ENCODE measurements around the gene MED10. TPM values are rescaled to one million over a fixed set of nuclear protein-coding genes. Genes with fewer than 3 reads are reported as not detected.

The MED10 gene
- total RNA-seq, 6 donors from 2014 or later: 17.8 to 36.1 (median 29.1) TPM

DNA sequence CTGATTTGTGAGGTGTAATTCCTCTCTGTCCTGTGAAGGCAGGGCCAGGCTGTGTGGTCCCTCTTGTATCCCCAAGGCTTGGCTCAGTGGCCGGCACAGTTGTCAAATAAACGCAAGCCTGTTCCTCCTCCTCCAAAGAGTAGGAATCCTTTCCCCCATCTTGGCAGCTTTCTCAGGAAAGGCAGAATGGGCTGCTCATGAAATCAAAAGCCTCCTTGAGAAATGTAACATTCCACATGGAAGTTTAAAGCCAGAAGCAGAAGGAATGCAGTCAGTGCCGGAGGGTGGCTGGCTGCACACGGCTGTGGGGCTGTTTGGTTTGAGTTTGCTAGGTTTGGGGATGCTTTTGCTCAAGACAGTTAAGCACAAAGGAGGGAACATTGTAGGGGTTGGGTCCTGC, 34.5 kb upstream of the MED10 start:
- H3K27me3 ChIP-seq: no peaks in the 10 kb centered on the region
- no peak overlapping the region for H3K27ac ChIP-seq
- DNase-seq: no peak
- no peaks in the 10 kb centered on the region for H3K36me3 ChIP-seq
- no peak for TF ChIP-seq CTCF (IDR thresholded peaks at IDR 0.05)
- TF ChIP-seq POLR2AphosphoS5 (IDR thresholded peaks at IDR 0.05): no peak
- TF ChIP-seq POLR2A (IDR thresholded peaks at IDR 0.05): no peak
- no peak for TF ChIP-seq EP300 (IDR thresholded peaks at IDR 0.05)
- ATAC-seq (ENCODE audit: low FRiP score in 2 of 2): no peak
- no peaks in the 10 kb centered on the region for H3K9me3 ChIP-seq
- no peak overlapping the region for H3K4me3 ChIP-seq
- 73 to 80% methylated on average over 4 of the region's 4 CpGs for WGBS, 2 donors
- no peaks in the 10 kb centered on the region for H3K4me1 ChIP-seq

GRCh38 chr5:6411141-6411540, 32.8 kb upstream of the MED10 start:
- no peak for ATAC-seq (ENCODE audit: low FRiP score in 2 of 2)
- Histone ChIP-seq H3K27ac (no peak overlapping the region), H3K4me1 (no peaks in the 10 kb centered on the region), H3K36me3 (no peaks in the 10 kb centered on the region), H3K4me3 (no peak overlapping the region), H3K27me3 (no peaks in the 10 kb centered on the region), H3K9me3 (no peaks in the 10 kb centered on the region)
- no peak for TF ChIP-seq EP300 (IDR thresholded peaks at IDR 0.05)
- TF ChIP-seq POLR2A (IDR thresholded peaks at IDR 0.05): no peak
- no peak for TF ChIP-seq POLR2AphosphoS5 (IDR thresholded peaks at IDR 0.05)
- no peak for TF ChIP-seq CTCF (IDR thresholded peaks at IDR 0.05)
- DNase-seq: no peak
- WGBS, 2 donors: 89 to 97% methylated on average over 13 to 14 of the region's 15 CpGs

DNA sequence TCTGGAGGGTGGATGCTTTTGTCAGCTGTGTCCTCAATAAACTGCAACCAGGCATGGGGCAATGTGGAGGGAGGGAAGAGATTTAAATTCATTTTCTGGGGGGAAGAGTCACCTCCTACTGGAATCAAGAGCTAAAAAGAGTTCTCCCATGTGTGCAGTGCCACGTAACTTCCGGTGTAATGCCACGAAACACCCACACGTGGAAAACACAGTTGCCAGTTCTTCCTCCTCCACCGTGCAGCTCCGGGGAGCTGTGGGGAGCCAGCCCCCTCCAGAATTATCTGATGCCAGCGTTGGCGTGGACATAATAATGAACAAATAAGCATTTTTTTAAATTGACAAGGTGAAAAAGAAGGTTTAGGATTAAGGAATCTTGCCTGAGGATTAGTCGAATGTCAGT, 32.1 kb upstream of the MED10 start:
- no peak for DNase-seq
- H3K36me3 ChIP-seq: no peaks in the 10 kb centered on the region
- no peak for TF ChIP-seq POLR2A (IDR thresholded peaks at IDR 0.05)
- no peak for TF ChIP-seq POLR2AphosphoS5 (IDR thresholded peaks at IDR 0.05)
- TF ChIP-seq EP300 (IDR thresholded peaks at IDR 0.05): no peak
- TF ChIP-seq CTCF (IDR thresholded peaks at IDR 0.05): no peak
- H3K4me3 ChIP-seq: no peak overlapping the region
- no peaks in the 10 kb centered on the region for H3K4me1 ChIP-seq
- H3K27me3 ChIP-seq: no peaks in the 10 kb centered on the region
- no peak for ATAC-seq (ENCODE audit: low FRiP score in 2 of 2)
- no peak overlapping the region for H3K27ac ChIP-seq
- 88 to 90% methylated on average over 9 of the region's 9 CpGs for WGBS, 2 donors
- no peaks in the 10 kb centered on the region for H3K9me3 ChIP-seq

- no peaks in the 10 kb centered on the region for H3K27me3 ChIP-seq
- 74 to 87% methylated on average over 8 of the region's 8 CpGs for WGBS, 2 donors
- H3K4me1 ChIP-seq: no peaks in the 10 kb centered on the region
- ATAC-seq (ENCODE audit: low FRiP score in 2 of 2) (no peak), DNase-seq (no peak)
- no peak overlapping the region for H3K27ac ChIP-seq
- H3K36me3 ChIP-seq: no peaks in the 10 kb centered on the region
- H3K9me3 ChIP-seq: no peaks in the 10 kb centered on the region
- TF ChIP-seq POLR2A (IDR thresholded peaks at IDR 0.05): no peak
- no peak for TF ChIP-seq EP300 (IDR thresholded peaks at IDR 0.05)
- no peak for TF ChIP-seq POLR2AphosphoS5 (IDR thresholded peaks at IDR 0.05)
- no peak for TF ChIP-seq CTCF (IDR thresholded peaks at IDR 0.05)
- no peak overlapping the region for H3K4me3 ChIP-seq
Observed at GRCh38 chr5:6408627-6409446, 30.5 kb upstream of the MED10 start.

- Histone ChIP-seq H3K9me3 (no peaks in the 10 kb centered on the region), H3K4me1 (no peaks in the 10 kb centered on the region), H3K27ac (no peak overlapping the region), H3K4me3 (no peak overlapping the region), H3K36me3 (no peaks in the 10 kb centered on the region), H3K27me3 (no peaks in the 10 kb centered on the region)
- TF ChIP-seq POLR2AphosphoS5 (IDR thresholded peaks at IDR 0.05) (no peak), CTCF (IDR thresholded peaks at IDR 0.05) (no peak), EP300 (IDR thresholded peaks at IDR 0.05) (no peak), POLR2A (IDR thresholded peaks at IDR 0.05) (no peak)
- no peak for ATAC-seq (ENCODE audit: low FRiP score in 2 of 2)
- DNase-seq: no peak
- WGBS, 2 donors: 68% methylated on average over 5 of the region's 5 CpGs
Observed at GRCh38 chr5:6408260-6408596, 29.9 kb upstream of the MED10 start.
